SK-N-SH treated with all-trans-retinoic acid at 6 μM for 48 hours (cell line): ENCODE results near the gene DGCR2.

Source experiments
- ARNTL ChIP-seq: fragments of 450-650 bp; formaldehyde crosslinking; IDR thresholded peaks from 2 replicates; pipeline ENCODE4 v1.5.0; 2020; ENCODE audit warnings: low read depth, mild to moderate bottlenecking, moderate library complexity, borderline replicate concordance
- ISL1 ChIP-seq: fragments of 250-450 bp; sonication (Bioruptor Pico); IDR thresholded peaks from 2 replicates; pipeline ENCODE4 v2.1.2; 2022; ENCODE audit warnings: mild to moderate bottlenecking, moderate library complexity
- OSR1 ChIP-seq: fragments of 250-450 bp; sonication (Bioruptor Pico); IDR thresholded peaks from 2 replicates; pipeline ENCODE4 v1.8.0; 2022; ENCODE audit warnings: moderate library complexity, mild to moderate bottlenecking, inconsistent platforms
- RARB ChIP-seq: fragments of 250-450 bp; sonication (Bioruptor Pico); IDR thresholded peaks from 2 replicates; pipeline ENCODE4 v1.8.0; 2021; ENCODE audit warnings: mild to moderate bottlenecking, moderate library complexity
- SNAI2 ChIP-seq: fragments of 250-450 bp; sonication (Bioruptor Pico); IDR thresholded peaks from 2 replicates; pipeline ENCODE4 v1.5.0; 2020; ENCODE audit warnings: mild to moderate bottlenecking, moderate library complexity
- TCF4 ChIP-seq: fragments of 250-450 bp; sonication (Bioruptor Pico); IDR thresholded peaks from 2 replicates; pipeline ENCODE4 v1.8.0; 2021; ENCODE audit warnings: mild to moderate bottlenecking, moderate library complexity, borderline replicate concordance
- ZC3H10 ChIP-seq: fragments of 250-450 bp; sonication (Bioruptor Pico); IDR thresholded peaks from 2 replicates; pipeline ENCODE4 v1.5.1; 2021; ENCODE audit warnings: mild to moderate bottlenecking, moderate library complexity
- ZNF565 ChIP-seq: fragments of 450-650 bp; formaldehyde crosslinking; conservative IDR thresholded peaks from 2 replicates; pipeline ENCODE4 v1.5.0; 2020; ENCODE audit warnings: low read depth, mild to moderate bottlenecking, moderate library complexity
- ZNF8 ChIP-seq: fragments of 450-650 bp; formaldehyde crosslinking; IDR thresholded peaks from 2 replicates; pipeline ENCODE4 v1.5.0; 2020; ENCODE audit warnings: mild to moderate bottlenecking, moderate library complexity
- TF ChIP-seq, protein P1 (sequence below): fragments of 250-450 bp; sonication (Bioruptor Pico); IDR thresholded peaks from 2 replicates; pipeline ENCODE4 v1.8.0; 2020; ENCODE audit warnings: mild to moderate bottlenecking, moderate library complexity, borderline replicate concordance

DNA sequence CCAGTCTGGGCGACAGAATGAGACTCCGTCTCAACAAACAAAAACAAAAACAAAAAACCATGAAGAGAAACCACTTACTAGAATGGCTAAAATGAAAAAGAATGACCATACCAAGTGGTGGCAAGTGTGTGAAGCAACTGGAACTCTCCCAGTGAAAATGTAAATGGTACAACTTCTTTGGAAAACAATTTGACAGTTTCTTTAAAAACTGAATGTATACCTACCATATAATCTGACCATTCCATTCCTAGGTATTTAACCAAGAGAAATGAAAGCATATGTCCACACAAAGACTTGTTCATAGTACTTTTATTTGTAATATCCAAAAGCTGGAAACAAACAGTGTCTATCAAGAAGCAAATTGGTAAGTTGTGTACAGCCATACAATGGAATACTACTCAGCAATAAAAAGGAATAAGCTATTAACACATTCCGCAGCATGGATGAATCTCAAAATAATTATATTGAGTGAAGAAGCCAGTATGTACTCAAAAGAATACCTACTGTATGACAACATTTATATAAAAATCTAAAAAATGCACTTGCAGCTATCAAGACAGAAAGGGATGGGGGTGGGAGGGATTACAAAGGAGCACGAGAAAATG, 27.7 kb downstream of the DGCR2 start:
- TF ChIP-seq, protein P1, sequence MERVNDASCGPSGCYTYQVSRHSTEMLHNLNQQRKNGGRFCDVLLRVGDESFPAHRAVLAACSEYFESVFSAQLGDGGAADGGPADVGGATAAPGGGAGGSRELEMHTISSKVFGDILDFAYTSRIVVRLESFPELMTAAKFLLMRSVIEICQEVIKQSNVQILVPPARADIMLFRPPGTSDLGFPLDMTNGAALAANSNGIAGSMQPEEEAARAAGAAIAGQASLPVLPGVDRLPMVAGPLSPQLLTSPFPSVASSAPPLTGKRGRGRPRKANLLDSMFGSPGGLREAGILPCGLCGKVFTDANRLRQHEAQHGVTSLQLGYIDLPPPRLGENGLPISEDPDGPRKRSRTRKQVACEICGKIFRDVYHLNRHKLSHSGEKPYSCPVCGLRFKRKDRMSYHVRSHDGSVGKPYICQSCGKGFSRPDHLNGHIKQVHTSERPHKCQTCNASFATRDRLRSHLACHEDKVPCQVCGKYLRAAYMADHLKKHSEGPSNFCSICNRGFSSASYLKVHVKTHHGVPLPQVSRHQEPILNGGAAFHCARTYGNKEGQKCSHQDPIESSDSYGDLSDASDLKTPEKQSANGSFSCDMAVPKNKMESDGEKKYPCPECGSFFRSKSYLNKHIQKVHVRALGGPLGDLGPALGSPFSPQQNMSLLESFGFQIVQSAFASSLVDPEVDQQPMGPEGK: no peak
- TF ChIP-seq OSR1 (CRISPR knock-in tag) (no peak), ZNF565 (CRISPR knock-in tag) (no peak), ZNF8 (no peak), SNAI2 (CRISPR knock-in tag) (no peak), RARB (CRISPR knock-in tag) (no peak), ISL1 (CRISPR knock-in tag) (no peak), TCF4 (no peak), ZC3H10 (CRISPR knock-in tag) (no peak), ARNTL (CRISPR knock-in tag) (no peak)
